ENCODE measurements around the gene LRRK2. TPM values are rescaled to one million over a fixed set of nuclear protein-coding genes. Genes with fewer than 3 reads are reported as not detected.

The LRRK2 gene
- total and polyA plus RNA-seq, 4 donors: 1.5 to 11.5 (median 4.9) TPM

DNA sequence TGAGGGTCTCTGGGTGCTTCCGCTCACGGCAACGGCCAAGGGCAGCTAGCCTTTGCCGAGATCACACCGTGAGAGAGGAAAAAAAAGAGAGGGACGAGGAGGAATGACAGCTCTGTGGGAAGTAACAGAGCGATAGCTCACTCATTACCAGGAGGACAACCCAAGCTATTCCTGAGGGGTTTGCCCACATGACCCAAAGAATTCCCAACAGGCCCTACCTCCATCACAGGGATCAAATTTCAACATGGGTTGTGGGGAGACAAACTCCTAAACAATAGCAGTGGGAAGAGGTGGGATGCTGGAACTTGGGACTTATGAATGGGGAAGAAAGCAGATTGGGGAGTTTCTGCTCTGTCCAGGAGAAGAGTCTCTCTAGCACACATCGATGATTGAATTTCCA lies 180.6 kb downstream of the LRRK2 start:
- Histone ChIP-seq H3K4me1 (ENCODE audit: control insufficient read depth in 4 of 4, insufficient read depth in 4 of 4, low read length in 3 of 4) (no peaks in the 10 kb centered on the region), H3K4me3 (ENCODE audit: low read depth in 1 of 3, low read length in 3 of 3) (no peak overlapping the region), H3K9ac (ENCODE audit: low read depth in 1 of 2, low read length in 2 of 2) (no peak overlapping the region), H3K9me3 (ENCODE audit: control insufficient read depth in 4 of 4, low read length in 3 of 4) (no peaks in the 10 kb centered on the region), H3K27ac (ENCODE audit: low read depth in 1 of 2, low read length in 2 of 2) (no peak overlapping the region), H3K27me3 (ENCODE audit: control insufficient read depth in 4 of 4, insufficient read depth in 4 of 4, low read length in 3 of 4) (no peaks in the 10 kb centered on the region), H3K36me3 (ENCODE audit: control insufficient read depth in 4 of 4, insufficient read depth in 3 of 4, low read depth in 1 of 4, low read length in 3 of 4) (no peaks in the 10 kb centered on the region)
- 84% methylated on average over 8 of the region's 8 CpGs for WGBS
- no peak for DNase-seq (ENCODE audit: low spot score)
- TF ChIP-seq FOXA2 (IDR thresholded peaks at IDR 0.05): no peak
- no peak for TF ChIP-seq EGR1 (IDR thresholded peaks at IDR 0.05; ENCODE audit: low read depth in 2 of 2)
- TF ChIP-seq, protein P1, sequence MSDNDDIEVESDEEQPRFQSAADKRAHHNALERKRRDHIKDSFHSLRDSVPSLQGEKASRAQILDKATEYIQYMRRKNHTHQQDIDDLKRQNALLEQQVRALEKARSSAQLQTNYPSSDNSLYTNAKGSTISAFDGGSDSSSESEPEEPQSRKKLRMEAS (IDR thresholded peaks at IDR 0.05): no peak
- TF ChIP-seq GABPA (IDR thresholded peaks at IDR 0.05 in 1 of 2, conservative IDR thresholded peaks at IDR 0.05 in 1 of 2): no peak
- no peak for TF ChIP-seq YY1 (IDR thresholded peaks at IDR 0.05)
- TF ChIP-seq SP1 (IDR thresholded peaks at IDR 0.05): no peak
- TF ChIP-seq NR2F2 (IDR thresholded peaks at IDR 0.05): no peak
- no peak for TF ChIP-seq HNF4G (IDR thresholded peaks at IDR 0.05)
- no peak for TF ChIP-seq JUND (IDR thresholded peaks at IDR 0.05)
- no peak for TF ChIP-seq FOXA1 (IDR thresholded peaks at IDR 0.05)
- TF ChIP-seq RAD21 (IDR thresholded peaks at IDR 0.05): no peak
- TF ChIP-seq, protein P2, sequence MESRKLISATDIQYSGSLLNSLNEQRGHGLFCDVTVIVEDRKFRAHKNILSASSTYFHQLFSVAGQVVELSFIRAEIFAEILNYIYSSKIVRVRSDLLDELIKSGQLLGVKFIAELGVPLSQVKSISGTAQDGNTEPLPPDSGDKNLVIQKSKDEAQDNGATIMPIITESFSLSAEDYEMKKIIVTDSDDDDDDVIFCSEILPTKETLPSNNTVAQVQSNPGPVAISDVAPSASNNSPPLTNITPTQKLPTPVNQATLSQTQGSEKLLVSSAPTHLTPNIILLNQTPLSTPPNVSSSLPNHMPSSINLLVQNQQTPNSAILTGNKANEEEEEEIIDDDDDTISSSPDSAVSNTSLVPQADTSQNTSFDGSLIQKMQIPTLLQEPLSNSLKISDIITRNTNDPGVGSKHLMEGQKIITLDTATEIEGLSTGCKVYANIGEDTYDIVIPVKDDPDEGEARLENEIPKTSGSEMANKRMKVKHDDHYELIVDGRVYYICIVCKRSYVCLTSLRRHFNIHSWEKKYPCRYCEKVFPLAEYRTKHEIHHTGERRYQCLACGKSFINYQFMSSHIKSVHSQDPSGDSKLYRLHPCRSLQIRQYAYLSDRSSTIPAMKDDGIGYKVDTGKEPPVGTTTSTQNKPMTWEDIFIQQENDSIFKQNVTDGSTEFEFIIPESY (IDR thresholded peaks at IDR 0.05): no peak
- no peak for TF ChIP-seq HNF4A (conservative IDR thresholded peaks at IDR 0.05)
- TF ChIP-seq, protein P3, sequence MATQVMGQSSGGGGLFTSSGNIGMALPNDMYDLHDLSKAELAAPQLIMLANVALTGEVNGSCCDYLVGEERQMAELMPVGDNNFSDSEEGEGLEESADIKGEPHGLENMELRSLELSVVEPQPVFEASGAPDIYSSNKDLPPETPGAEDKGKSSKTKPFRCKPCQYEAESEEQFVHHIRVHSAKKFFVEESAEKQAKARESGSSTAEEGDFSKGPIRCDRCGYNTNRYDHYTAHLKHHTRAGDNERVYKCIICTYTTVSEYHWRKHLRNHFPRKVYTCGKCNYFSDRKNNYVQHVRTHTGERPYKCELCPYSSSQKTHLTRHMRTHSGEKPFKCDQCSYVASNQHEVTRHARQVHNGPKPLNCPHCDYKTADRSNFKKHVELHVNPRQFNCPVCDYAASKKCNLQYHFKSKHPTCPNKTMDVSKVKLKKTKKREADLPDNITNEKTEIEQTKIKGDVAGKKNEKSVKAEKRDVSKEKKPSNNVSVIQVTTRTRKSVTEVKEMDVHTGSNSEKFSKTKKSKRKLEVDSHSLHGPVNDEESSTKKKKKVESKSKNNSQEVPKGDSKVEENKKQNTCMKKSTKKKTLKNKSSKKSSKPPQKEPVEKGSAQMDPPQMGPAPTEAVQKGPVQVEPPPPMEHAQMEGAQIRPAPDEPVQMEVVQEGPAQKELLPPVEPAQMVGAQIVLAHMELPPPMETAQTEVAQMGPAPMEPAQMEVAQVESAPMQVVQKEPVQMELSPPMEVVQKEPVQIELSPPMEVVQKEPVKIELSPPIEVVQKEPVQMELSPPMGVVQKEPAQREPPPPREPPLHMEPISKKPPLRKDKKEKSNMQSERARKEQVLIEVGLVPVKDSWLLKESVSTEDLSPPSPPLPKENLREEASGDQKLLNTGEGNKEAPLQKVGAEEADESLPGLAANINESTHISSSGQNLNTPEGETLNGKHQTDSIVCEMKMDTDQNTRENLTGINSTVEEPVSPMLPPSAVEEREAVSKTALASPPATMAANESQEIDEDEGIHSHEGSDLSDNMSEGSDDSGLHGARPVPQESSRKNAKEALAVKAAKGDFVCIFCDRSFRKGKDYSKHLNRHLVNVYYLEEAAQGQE (IDR thresholded peaks at IDR 0.05): no peak
- TF ChIP-seq, protein P4, sequence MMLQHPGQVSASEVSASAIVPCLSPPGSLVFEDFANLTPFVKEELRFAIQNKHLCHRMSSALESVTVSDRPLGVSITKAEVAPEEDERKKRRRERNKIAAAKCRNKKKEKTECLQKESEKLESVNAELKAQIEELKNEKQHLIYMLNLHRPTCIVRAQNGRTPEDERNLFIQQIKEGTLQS (IDR thresholded peaks at IDR 0.05): no peak
- TF ChIP-seq, protein P5, sequence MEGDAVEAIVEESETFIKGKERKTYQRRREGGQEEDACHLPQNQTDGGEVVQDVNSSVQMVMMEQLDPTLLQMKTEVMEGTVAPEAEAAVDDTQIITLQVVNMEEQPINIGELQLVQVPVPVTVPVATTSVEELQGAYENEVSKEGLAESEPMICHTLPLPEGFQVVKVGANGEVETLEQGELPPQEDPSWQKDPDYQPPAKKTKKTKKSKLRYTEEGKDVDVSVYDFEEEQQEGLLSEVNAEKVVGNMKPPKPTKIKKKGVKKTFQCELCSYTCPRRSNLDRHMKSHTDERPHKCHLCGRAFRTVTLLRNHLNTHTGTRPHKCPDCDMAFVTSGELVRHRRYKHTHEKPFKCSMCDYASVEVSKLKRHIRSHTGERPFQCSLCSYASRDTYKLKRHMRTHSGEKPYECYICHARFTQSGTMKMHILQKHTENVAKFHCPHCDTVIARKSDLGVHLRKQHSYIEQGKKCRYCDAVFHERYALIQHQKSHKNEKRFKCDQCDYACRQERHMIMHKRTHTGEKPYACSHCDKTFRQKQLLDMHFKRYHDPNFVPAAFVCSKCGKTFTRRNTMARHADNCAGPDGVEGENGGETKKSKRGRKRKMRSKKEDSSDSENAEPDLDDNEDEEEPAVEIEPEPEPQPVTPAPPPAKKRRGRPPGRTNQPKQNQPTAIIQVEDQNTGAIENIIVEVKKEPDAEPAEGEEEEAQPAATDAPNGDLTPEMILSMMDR (IDR thresholded peaks at IDR 0.05; ENCODE audit: low read depth, low read length, missing input control): no peak
- no peak for TF ChIP-seq RXRA (IDR thresholded peaks at IDR 0.05)
- TF ChIP-seq TAF1 (conservative IDR thresholded peaks at IDR 0.05): no peak

Other genes starting within 250 kb of the LRRK2 start
- 10 to 100 TPM in 1 of 2 donors, 1 to 10 TPM in 1; 6.7 to 20.2 TPM for gene SLC2A13, start 118.9 kb upstream of the LRRK2 start, total RNA-seq
- 1 to 10 TPM; 1.9 to 7.1 TPM for gene SLC2A13, start 118.9 kb upstream of the LRRK2 start, polyA plus RNA-seq

Data from liver (tissue), 9 donors.